Caki2 (cell line): Measurements from ENCODE around the gene MRRF. TPM values are rescaled to one million over a fixed set of nuclear protein-coding genes. Genes with fewer than 3 reads are reported as not detected.
"Not testable (repeated sequence)": the region's sequence is repeated elsewhere in the genome, so short reads cannot be mapped to it uniquely, and the experiment has no call there.

Experiments used
- DNase-seq: peaks from one replicate; pipeline ENCODE4 v3.0.0-alpha.2; 2015; ENCODE audit warnings: low read depth
- in situ Hi-C: cut with HindIII; loops from 2 replicates; pipeline ENCODE4 v1.10.0; 2016; ENCODE audit warnings: low sequenced_read_pairs, low pct_unique_long_range_greater_than_20kb, mixed read lengths
- total RNA-seq: library from RNA; depleted of rRNA; stranded (reverse); fragments of >200 nt; shearing (Covaris generic); gene quantifications from 2 replicates; pipeline ENCODE4 v1.2.3, GENCODE V29; 2014; ENCODE audit warnings: low replicate concordance

Gene MRRF
- total RNA-seq, 1 experiment from 2014 or later = 66.4 TPM

DNA sequence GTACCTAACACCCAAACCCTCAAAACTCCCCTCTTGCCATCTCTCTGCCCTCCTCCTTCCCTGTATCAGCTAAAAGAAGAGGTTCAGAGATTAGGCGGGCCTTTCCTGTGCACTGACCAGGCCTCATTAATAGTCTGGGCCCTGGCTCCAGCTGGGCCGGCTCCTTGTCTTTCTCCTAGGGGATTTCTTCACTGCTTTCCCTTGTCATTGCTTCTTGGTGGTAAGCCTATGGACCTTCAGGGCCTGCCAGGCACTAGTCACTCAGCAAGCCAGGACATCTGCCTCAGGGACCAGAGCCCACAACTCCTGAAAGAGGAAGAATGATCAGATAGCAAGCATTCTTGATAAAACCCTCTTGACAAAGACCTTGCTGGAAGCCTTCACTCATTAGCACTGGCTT lies 50.9 kb downstream of the MRRF start:
- DNase-seq = no peak
- in situ Hi-C loops = no loop called here

DNA sequence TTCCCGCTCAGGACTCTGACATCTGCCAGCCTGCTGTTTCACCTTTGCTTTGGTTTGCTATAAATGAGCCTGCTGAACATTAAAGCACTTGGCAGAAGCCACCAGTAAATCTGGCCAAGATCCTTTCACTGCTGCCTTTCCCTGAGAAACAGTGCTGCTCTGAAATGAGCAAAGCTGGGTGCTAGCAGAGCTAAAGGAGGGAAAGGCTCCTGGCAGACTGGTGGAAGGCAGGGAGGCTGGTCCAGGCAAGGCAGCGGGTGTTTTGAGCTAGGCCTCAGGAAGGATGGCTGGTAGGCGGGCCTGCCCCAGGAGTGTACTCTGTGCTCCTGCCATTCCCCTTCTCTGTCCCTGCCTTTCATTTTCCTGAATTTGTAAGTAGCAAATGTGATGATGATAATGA lies 53.6 kb downstream of the MRRF start:
- in situ Hi-C loops = no loop called here
- DNase-seq = no peak

DNA sequence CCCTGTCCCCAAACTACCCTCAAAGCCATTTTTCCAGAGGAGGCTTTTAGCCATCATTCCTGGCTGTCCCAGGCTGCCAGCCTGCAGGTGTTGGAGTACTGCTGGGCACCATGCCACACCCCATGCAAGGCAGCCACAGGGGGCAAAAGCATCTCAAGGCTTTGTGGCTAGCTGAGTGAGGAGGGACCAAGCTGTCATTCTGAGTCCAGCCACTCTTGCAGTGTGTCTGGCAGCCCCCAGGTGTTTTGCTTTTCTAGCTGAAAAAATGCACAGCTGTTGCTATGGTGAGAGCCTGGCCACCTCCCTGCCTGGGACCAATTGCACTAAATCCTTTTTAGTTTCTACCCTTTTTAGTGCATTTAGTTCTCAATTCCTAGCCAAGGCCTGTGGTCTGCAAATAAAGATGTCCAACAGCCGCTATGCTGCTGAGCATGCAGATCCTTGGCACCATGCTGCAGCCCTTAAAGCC lies 55.8 kb downstream of the MRRF start:
- DNase-seq = no peak
- in situ Hi-C loops = no loop called here

DNA sequence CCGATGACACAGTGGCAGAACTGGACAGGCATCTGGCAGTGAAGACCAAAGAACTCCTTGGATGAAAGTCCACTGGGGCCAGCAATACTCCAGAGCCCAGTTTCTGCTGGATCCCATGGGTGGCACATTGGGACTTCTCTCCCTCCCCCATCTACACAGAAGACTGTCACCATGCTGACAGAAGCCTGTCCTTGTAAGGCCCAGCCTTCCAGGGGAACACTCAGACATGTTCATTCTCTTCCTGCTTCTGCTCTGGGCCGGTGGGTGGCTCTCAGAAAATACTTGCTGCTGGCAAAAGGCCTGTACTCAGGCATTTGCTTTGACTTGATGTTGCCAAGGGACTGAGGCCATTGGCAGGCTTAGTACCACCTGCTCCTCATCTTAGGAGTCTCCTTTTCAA lies 57.9 kb downstream of the MRRF start:
- in situ Hi-C loops = no loop called here
- no peak for DNase-seq

DNA sequence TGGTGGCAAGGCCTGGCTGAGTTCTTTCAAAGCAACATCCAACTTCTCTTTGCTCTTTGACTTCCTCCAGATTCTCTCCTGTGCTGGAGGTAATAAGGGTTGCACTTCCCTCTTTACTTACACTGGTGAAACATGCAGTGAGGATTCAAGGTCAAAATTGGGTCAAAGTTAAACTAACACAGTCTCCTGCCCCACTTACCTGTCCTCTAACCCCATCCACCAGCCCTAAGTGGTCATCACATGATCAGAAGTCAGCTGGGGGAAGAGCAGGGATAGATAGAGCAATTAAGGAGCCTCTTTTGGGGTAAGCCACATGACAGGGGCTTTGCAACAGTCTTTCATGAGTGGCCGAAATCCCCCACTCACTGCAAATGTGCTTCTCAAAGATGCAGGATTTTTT lies 60.0 kb downstream of the MRRF start:
- in situ Hi-C loops, DNase-seq: not testable (repeated sequence)

DNA sequence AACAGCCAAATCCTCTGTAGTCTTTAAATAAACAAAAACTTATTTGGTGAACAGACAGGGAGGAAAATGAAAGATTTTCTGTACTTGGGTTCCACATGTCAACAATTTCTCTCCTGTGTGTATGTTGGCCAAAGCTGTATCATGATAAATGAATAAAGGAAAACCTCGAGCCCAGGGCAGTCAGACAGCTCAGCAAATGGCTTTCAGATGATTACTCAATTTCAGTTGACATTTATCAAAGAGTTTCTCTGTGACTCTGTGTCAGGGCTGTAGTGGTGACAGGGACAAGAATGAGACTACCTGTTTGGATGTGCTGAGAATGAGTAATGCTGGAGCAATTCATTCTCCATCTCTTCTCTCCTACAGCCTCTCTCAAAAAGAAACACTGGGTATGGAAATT lies 60.4 kb downstream of the MRRF start:
- in situ Hi-C loops = no loop called here
- DNase-seq = no peak

DNA sequence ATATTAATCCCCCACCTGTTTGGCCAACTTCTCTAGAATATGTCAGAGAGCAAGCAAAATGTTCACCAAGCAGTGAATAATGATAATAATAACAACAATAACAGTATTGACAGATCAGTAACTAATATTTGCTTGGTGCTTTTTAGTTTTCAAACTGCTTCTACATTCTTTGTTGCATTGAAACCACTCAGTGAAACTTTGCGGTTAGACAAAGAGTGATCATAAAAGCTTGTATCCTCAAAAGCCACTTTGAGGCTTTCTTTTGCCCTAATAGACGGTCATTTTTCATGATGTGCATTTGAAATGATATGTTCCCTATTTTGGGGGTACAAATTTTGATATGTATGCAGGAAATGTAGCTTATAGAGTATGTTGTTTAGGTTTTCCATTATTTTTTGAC lies 62.5 kb downstream of the MRRF start:
- in situ Hi-C loops = no loop called here
- DNase-seq = no peak

DNA sequence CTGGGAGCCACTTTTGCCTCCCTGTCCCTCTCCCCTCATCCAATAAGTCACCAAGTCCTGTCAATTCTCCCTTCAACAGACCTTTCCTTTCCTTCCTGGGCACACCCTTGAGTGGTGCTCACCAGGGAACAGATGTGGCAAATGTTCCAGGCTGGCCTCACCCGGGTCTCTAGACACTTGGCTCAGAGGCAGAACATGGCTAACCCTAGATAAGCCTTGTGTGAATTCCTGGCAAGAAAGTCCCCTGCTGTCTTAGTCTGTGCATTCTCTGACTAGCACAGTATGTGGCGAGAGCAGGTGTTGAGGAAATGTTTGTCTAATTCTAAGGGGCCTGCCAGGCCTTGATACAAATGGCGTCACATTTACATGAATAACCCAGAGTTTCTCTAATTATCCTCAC lies 64.9 kb downstream of the MRRF start:
- in situ Hi-C loops = no loop called here
- DNase-seq = no peak

DNA sequence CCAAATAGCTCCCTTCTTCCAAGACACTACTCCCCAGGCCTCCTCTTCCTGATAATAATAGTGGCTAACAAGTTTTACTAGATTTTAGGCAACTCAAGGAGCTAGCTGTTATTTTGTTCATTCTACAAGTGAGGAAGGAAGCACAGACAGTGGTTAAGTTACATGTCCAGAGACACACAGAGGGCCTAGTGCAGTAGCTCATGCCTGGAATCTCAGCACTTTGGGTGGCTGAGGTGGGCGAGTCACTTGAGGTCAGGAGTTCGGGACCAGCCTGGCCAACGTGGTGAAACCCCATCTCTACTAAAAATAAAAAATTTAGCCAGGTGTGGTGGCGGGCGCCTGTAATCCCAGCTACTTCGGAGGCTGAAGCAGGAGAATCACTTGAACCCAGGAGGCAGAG lies 65.8 kb downstream of the MRRF start:
- DNase-seq, in situ Hi-C loops: not testable (repeated sequence)

DNA sequence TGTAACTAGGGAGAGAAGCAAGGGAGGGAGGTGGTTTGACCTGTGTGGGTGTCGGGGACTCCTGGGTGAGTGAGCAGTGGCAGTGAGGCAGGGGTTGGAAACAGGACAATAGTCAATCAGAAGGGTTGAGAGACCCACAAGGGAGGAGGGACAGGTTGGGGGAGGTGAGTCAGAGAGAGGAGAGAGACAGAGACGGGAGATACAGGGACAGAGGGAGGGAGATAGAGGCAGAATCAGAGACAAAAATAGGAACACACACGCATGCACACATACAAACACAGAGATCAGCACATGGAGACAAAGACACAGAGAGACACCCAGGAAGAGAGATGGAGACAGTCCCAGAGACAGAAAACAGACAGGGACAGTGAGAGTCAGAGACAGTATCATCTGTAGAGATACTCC lies 66.8 kb downstream of the MRRF start:
- DNase-seq = no peak
- in situ Hi-C loops = no loop called here

DNA sequence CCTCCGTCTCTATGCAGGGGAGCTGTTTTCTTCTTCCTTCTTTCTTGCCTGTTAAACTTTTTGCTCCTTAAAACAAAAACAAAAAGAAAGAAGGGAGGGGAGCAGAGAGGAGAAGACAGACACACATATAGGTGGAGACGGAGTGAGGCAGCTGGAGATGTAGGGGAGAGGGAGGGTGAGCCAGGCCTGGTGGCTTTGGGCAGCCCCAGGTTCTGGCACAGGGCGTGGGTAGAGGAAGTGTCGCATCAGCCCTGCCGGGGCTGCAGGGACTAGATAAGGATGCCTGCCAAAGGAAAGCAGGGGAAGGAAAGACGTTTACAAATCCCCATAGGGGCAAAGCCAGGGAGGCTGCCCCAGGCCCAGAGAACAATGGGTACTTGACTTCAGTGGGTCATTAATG lies 67.4 kb downstream of the MRRF start:
- in situ Hi-C loops = no loop called here
- DNase-seq = no peak

DNA sequence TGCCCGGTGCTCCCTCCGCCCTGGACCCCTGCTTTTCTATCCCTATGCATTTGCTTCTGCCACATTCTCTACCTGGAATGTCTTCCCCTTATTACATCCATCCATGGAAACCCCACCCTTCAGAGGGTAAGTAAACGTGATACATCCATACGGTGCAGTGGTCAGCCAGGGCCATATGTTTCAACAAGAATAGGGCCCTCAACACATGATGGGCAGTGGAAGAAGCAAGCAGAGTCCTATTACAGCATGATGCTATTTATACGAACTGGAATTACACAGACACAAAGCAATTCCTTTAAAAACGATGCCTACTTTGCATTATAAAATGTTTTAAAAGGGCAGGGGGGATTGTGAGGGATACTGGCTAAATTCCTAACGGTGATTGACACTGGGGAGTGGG lies 68.0 kb downstream of the MRRF start:
- in situ Hi-C loops = no loop called here
- no peak for DNase-seq

DNA sequence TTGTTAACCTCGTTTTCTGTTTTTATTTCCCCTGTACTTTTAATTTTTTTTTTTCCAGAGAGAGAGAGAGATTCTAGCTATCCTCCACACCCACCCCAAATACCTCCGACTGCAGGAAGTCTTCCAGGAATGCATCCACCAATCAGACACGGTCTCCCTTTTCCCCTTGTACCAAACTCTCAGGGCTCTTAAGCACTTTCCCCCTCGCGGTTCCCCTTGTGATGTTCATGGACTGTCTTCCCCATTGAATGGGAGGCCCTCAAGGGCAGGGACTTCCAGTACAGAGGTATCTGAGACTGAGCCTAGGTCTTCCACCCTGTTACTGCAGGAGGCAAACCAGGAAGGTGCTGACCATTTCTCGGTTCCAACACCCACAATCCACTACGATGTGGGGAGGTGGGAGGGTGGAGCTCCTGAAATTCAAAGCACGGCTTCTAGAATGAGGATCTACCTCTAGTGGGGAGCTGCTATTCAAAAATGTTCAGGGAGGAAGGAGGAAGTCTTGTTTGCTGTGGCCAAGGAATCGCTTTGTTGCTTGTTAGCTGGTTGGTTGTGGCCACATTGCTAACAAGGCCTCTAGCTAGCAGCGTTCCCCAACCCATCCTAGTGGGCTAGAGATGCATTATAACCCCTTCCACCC lies 68.6 kb downstream of the MRRF start:
- DNase-seq = no peak
- in situ Hi-C loops = no loop called here

DNA sequence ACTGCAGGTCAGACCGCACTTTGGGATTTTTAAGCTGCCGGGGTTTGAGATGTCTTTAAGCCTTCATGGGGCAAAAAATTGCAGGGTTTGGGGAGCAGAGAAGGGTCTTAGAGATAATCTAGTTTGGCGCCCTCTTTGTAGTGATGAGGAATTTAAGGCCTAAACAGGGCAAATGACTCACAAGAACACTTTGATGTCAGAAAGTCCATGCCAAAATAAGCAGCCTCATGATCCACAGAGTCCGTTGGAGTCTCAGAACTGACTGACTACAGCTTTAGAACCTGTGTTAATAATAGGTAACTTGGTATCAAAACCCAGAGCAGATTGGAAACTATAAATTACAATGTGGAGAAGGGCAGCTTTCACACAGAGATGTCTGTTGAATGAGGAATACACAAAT lies 70.2 kb downstream of the MRRF start:
- no peak for DNase-seq
- in situ Hi-C loops = no loop called here

DNA sequence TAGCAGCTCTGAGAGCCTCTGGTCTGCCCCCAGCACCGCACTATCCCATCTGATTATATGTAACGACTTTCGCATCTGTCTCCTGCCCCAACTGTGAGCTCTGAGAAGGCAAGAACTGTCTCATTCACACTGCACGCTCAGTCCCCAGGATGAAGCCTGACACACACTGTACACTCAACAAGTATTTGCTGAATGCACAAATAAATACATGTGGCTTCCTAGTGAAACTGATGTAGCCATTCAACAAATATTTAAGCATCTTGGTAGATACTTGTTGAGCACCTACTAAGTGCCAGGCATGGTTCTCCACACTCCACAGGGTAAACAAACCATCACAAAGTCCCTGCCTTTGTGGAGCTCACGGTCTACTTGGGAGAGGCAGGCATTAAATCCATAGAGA lies 71.5 kb downstream of the MRRF start:
- DNase-seq = no peak
- in situ Hi-C loops = no loop called here

DNA sequence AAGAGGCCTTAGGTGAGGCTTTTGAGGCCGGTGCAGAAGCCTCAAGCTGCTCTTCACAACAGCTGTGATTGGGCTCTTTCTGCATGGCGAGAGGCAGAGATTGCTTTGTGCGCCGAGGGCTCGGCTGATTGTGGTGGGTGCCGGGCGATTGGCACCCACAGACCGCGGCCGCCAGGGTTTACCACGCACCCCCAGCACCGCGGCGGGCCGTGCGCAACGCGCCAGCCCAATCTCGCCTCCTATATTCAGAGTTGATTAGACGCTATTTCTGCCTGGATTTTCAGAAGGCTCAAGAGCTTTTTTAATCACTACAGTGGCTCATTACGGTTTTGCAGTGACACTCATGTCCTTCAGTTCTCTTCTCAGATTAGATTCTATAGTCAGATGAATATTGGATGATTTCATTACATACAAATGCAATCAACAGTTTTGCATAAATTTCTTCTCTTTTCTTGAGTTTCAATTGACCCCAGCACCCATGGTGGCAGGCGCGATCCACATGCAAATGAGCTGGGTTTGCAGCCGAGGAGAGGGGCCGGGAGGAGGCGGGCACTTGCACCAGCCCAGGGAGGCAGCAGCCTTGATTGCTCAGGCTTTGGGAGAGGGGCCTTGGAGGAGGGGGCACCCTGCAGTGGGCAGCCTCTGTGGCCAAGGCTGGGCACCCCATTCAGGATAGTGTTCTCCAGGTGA lies 72.3 kb downstream of the MRRF start:
- in situ Hi-C loops = no loop called here
- no peak for DNase-seq

DNA sequence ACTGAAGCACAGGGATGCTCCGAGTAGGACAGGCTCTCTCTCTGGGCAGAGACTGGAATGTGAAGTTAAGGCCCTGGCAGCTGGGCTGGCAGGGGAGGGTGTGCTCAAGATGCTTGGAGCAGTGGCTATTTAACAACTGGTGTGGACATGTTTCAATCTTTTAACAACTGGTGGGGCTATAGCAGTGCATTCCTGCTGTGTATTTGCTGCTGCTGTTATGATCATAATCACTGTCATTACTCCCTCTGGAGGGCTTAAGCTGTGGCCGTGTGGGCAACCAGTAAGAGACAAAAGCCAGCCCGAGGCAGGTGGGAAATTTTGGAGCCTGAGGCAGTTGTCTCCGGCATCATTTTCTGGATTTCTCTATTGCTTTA lies 72.9 kb downstream of the MRRF start:
- no peak for DNase-seq
- in situ Hi-C loops = no loop called here

DNA sequence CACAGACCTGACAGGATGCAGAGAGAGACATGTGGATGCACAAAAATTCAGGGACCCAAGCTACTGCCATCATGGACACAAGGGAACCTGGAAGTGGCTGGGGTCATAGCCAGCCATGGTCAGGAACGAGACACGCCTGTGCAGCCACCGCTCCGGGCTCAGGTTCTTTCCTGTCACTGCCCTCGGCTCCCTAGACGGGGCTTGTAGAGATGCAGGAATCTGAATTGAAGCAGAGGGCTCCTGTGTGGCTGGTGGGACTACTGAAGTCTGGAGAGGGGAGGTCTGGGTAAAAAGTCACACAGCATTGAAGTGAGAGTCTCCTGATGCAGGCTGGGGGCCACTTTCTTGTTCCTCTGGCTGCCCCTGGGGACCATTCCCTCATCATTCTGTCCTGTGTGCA lies 73.9 kb downstream of the MRRF start:
- no peak for DNase-seq
- in situ Hi-C loops = no loop called here

DNA sequence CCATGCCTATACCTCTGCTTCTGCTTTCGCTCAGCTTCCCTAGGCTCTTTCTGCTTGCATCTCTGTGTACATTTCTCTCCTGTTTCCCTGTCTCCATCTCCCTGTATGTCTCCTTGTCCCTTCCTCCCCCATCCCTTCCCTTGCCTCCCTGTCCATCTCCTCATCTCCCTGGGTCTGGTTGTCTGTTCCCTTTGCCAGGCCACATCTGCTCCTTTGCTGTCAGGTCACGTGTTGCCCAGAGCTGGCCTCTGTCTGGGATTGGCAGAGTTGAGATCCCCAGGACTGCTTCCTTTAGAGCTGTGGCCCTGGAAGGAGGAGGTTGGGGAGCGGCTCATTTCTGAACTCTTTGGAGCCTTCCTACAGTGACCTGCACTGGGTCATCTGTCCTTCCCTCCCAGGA lies 74.3 kb downstream of the MRRF start:
- no peak for DNase-seq
- in situ Hi-C loops = no loop called here

DNA sequence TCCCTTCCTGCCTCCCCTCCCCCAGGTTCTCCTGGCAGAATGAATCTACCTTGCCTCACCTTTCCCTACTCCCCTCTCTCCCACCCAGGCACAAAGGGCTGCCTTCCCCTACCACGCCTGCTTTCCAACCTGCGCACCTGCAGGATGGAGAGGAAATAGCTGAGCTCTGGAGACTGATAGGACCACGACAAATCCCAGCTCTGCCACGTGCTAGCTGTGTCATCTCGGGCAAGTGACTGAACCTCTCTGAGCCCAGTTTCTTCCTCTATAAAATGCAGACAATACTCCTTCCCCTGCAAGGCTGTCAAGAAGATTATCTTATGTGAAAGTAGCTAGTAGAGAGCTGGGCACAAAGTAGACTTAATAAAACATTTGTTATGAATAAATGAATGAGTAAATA lies 74.9 kb downstream of the MRRF start:
- DNase-seq = no peak
- in situ Hi-C loops = no loop called here
